ENCODE data around the gene TEP1. TPM values are rescaled to one million over a fixed set of nuclear protein-coding genes. Genes with fewer than 3 reads are reported as not detected.
A peak's percentile ranks its signal among the peaks of the same experiment; 100 is the strongest.

The TEP1 gene
- total RNA-seq, 4 donors from 2014 or later = 12.9 to 27.6 (median 20.5) TPM

GRCh38 chr14:20327005-20327869, 86.1 kb downstream of the TEP1 start:
- H3K9me3 ChIP-seq = no peaks in the 10 kb centered on the region
- TF ChIP-seq POLR2A (IDR thresholded peaks at IDR 0.05) (no peak), CTCF (IDR thresholded peaks at IDR 0.05) (peak; percentile 66 to 76 (median 72))
- no peak overlapping the region for H3K4me3 ChIP-seq
- H3K4me1 ChIP-seq = peaks cover 7 to 54% (median 14%) of the 10 kb centered on the region in 3 donors
- 18 to 40% methylated on average over 6 to 8 of the region's 8 CpGs for WGBS, 2 donors (ENCODE audit: low coverage in 1 of 2)
- ATAC-seq = peak; percentile 51
- peak overlapping the region; percentile 39 to 71 (median 48) for H3K27ac ChIP-seq
- peaks cover 7 to 64% of the 10 kb centered on the region in 2 donors for H3K36me3 ChIP-seq
- no peaks in the 10 kb centered on the region for H3K27me3 ChIP-seq

GRCh38 chr14:20317720-20318119, 95.6 kb downstream of the TEP1 start:
- TF ChIP-seq EP300 (IDR thresholded peaks at IDR 0.05) (no peak), CTCF (IDR thresholded peaks at IDR 0.05) (no peak), POLR2A (IDR thresholded peaks at IDR 0.05) (no peak), POLR2AphosphoS5 (IDR thresholded peaks at IDR 0.05) (no peak)
- Histone ChIP-seq H3K36me3 (peaks cover 0 to 98% of the 10 kb centered on the region in 2 donors), H3K27me3 (no peaks in the 10 kb centered on the region), H3K27ac (no peak overlapping the region), H3K9me3 (no peaks in the 10 kb centered on the region), H3K4me3 (no peak overlapping the region), H3K4me1 (no peaks in the 10 kb centered on the region)
- WGBS, 2 donors (ENCODE audit: low coverage in 1 of 2) = 96% methylated on average over 16 of the region's 16 CpGs; no CpG with 5 or more reads in 1 of the 2 donors
- no peak for ATAC-seq

Small RNA genes within 50 kb of the gene (small RNA-seq; reads per million reads assigned to genes)
- 0.36 to 4.4 (median 1.7) reads per million in 4 donors for gene RNA5SP382
- gene SNORA79B = 0 to 0.09 (median 0) reads per million in 4 donors
- gene SNORD126 = 1,119 to 1,881 (median 1,561) reads per million in 4 donors

Other genes with a start within 250 kb of the TEP1 start
- not detected for gene OR11G2, start 222.6 kb downstream of the TEP1 start, total RNA-seq
- not detected for gene OR11H6, start 189.8 kb downstream of the TEP1 start, total RNA-seq
- under 1 TPM in 1 of 4 donors, not detected in 3; 0.50 TPM for gene OR11H7, start 184.5 kb downstream of the TEP1 start, total RNA-seq
- gene OR11H4, start 174.2 kb downstream of the TEP1 start, total RNA-seq = not detected
- 10 to 100 TPM in 2 of 4 donors, 1 to 10 TPM in 2; 8.1 to 10.9 (median 10.0) TPM for gene TTC5, start 107.5 kb downstream of the TEP1 start, total RNA-seq
- gene CCNB1IP1, start 80.2 kb downstream of the TEP1 start, total RNA-seq = 10 to 100 TPM; 33.4 to 64.8 (median 39.5) TPM
- gene PARP2, start 69.9 kb downstream of the TEP1 start, total RNA-seq = 10 to 100 TPM in 2 of 4 donors, 1 to 10 TPM in 2; 8.2 to 18.1 (median 9.9) TPM
- 1 to 10 TPM in 2 of 4 donors, under 1 TPM in 2; 0.27 to 2.6 (median 1.1) TPM for gene KLHL33, start 22.7 kb upstream of the TEP1 start, total RNA-seq
- 10 to 100 TPM; 28.2 to 44.4 (median 34.4) TPM for gene OSGEP, start 41.3 kb upstream of the TEP1 start, total RNA-seq
- 100 to 1,000 TPM in 1 of 4 donors, 10 to 100 TPM in 3; 86.2 to 120 (median 98.0) TPM for gene APEX1, start 41.7 kb upstream of the TEP1 start, total RNA-seq
- 10 to 100 TPM; 12.2 to 23.2 (median 20.1) TPM for gene PIP4P1, start 47.9 kb upstream of the TEP1 start, total RNA-seq
- 10 to 100 TPM in 3 of 4 donors, 1 to 10 TPM in 1; 3.0 to 71.2 (median 19.9) TPM for gene PNP, start 55.9 kb upstream of the TEP1 start, total RNA-seq
- gene RNASE10, start 92.0 kb upstream of the TEP1 start, total RNA-seq = under 1 TPM in 1 of 4 donors, not detected in 3; 0.58 TPM
- gene RNASE9, start 147.5 kb upstream of the TEP1 start, total RNA-seq = under 1 TPM in 1 of 4 donors, not detected in 3; 0.15 TPM
- gene RNASE11, start 174.5 kb upstream of the TEP1 start, total RNA-seq = not detected
- not detected for gene RNASE12, start 177.9 kb upstream of the TEP1 start, total RNA-seq
- gene OR6S1, start 228.2 kb upstream of the TEP1 start, total RNA-seq = not detected

All from gastroesophageal sphincter (tissue), 4 donors.